ENCODE measurements around the gene CNPY1.
A peak's percentile ranks its signal among the peaks of the same experiment; 100 is the strongest.

Gene CNPY1

DNA sequence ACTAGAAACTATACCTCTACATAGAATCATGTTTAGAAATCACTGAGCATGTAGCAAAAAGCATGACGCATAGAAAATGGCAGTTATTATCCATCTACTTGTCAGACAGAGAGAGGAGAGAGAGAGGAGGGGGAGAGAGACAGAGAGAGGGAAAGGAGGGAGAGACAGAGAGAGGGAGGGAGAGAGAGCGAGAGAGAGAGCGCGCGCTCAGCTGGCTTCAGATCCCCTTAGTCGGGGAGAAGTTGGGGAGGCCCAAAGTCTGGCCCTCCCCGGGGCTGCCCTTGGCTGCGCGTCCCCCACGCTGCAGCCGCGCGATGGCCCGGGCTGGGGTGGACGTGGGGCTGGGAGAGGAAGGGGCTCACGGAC is 37.0 kb downstream of the CNPY1 start:
- Histone ChIP-seq H3K9me3 (ENCODE audit: insufficient read depth, low read depth, low read length) (no peaks in the 10 kb centered on the region), H3K27ac (ENCODE audit: low read depth, low read length) (no peak overlapping the region), H3K36me3 (ENCODE audit: insufficient read depth, low read length) (no peaks in the 10 kb centered on the region), H3K4me3 (ENCODE audit: low read length) (peak overlapping the region; percentile 44), H3K4me1 (ENCODE audit: insufficient read depth, low read length) (peaks cover 40% of the 10 kb centered on the region), H3K27me3 (ENCODE audit: insufficient read depth, low read length) (peaks cover 100% of the 10 kb centered on the region), H3K9ac (ENCODE audit: low read depth, low read length) (no peak overlapping the region)
- under 1% methylated on average over 16 of the region's 16 CpGs for WGBS

DNA sequence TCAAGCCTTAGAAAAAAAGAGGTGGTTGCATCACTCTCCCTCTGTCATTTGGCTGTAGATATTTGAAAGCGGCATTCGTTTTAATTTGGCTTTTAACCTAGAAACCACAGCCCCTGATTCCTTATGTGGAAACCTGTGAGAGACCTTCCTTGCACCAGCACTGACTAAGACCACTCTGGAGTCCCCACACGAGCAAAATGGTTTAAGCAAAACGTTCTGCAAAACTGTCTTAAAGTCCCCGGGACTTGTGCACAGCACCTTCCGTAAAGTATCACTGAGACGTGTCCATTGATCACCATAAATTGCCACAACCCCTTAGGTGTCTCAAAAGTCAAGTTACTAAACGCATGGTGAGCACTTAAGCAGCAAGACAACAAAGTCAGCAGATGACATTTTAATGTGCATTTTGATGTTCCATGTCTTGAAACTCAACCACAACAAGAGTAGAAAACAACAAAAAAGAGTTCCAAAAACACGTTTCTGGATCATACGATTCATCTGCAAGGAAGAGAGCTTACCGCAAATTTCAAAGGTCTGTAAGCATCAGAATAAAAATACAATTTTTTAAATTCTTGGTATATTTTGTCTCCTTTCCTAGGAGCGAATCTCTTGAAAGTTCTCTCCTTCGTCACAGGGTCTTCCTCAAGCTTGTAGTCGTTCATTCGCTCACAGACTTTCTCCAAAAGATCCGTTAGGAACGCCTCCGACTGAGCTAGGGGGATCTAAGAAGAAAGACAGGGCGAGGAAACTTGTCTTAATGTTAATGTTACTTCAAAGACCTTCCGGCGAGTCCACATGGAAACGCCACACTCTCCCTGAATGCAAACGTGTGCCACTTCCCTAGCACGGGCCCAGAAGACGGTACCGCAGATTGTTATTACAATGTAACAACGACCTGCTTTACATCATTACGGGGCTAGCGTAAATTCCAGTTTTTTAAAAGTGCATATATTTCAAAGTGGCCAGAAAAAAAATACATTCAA is 37.7 kb downstream of the CNPY1 start:
- H3K36me3 ChIP-seq (ENCODE audit: insufficient read depth, low read length), result no peaks in the 10 kb centered on the region
- 3% methylated on average over 29 of the region's 29 CpGs for WGBS
- H3K4me1 ChIP-seq (ENCODE audit: insufficient read depth, low read length), result peaks cover 40% of the 10 kb centered on the region
- H3K4me3 ChIP-seq (ENCODE audit: low read length), result no peak overlapping the region
- H3K27me3 ChIP-seq (ENCODE audit: insufficient read depth, low read length), result peaks cover 100% of the 10 kb centered on the region
- no peak overlapping the region; the same call in 1 of the 2 replicates for H3K9ac ChIP-seq (ENCODE audit: low read depth, low read length)
- no peak overlapping the region for H3K27ac ChIP-seq (ENCODE audit: low read depth, low read length)
- no peaks in the 10 kb centered on the region for H3K9me3 ChIP-seq (ENCODE audit: insufficient read depth, low read depth, low read length)

DNA sequence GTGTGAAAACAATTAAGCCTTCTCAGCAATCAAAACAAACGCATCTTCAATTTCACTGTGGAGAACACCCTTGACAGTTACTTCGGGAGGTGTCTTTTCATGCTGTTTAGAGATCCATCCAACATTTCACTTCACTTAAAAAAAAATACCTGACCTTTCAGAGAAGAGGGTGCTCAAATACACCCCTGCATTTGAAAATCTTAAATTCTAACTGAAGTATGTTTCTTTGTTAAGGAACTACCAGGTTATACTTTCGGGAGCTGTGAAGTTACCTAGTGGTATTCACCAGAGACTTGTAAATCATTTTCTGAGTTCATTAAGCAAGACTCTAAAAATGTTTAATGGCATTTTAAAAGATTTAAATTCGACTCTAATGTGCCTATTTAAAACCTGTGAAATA is 38.8 kb downstream of the CNPY1 start:
- Histone ChIP-seq H3K9me3 (ENCODE audit: insufficient read depth, low read depth, low read length) (no peaks in the 10 kb centered on the region), H3K27ac (ENCODE audit: low read depth, low read length) (no peak overlapping the region), H3K27me3 (ENCODE audit: insufficient read depth, low read length) (peaks cover 100% of the 10 kb centered on the region), H3K9ac (ENCODE audit: low read depth, low read length) (no peak overlapping the region), H3K4me1 (ENCODE audit: insufficient read depth, low read length) (peaks cover 40% of the 10 kb centered on the region), H3K36me3 (ENCODE audit: insufficient read depth, low read length) (no peaks in the 10 kb centered on the region), H3K4me3 (ENCODE audit: low read length) (no peak overlapping the region)
- WGBS, result 3% methylated on average over 4 of the region's 4 CpGs

DNA sequence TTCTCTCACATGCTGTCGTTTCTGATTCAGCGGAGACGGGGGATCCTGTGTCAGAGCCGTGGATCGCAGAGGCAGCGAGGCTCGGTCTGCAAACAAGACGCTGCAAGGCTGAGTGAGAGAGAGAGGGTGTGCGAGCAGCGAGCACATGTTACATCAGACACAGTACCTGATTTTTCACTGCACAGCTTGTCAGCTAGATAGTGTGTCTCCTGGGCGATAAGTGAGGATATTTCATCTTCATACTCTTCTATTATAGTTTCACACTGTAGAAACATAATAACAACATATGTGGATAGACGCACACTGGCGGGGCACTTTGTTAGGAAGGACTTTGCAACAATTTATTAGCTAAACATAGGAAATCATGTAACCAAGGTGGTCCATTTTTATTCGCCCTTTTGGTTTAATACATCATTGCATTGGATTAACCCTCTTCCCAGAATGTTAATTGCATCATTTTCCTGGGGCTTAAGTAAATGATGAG is 39.5 kb downstream of the CNPY1 start:
- Histone ChIP-seq H3K9me3 (ENCODE audit: insufficient read depth, low read depth, low read length) (no peaks in the 10 kb centered on the region), H3K9ac (ENCODE audit: low read depth, low read length) (no peak overlapping the region), H3K27ac (ENCODE audit: low read depth, low read length) (no peak overlapping the region), H3K4me1 (ENCODE audit: insufficient read depth, low read length) (peaks cover 33% of the 10 kb centered on the region), H3K27me3 (ENCODE audit: insufficient read depth, low read length) (peaks cover 100% of the 10 kb centered on the region), H3K4me3 (ENCODE audit: low read length) (no peak overlapping the region), H3K36me3 (ENCODE audit: insufficient read depth, low read length) (no peaks in the 10 kb centered on the region)
- WGBS, result 6% methylated on average over 13 of the region's 14 CpGs

DNA sequence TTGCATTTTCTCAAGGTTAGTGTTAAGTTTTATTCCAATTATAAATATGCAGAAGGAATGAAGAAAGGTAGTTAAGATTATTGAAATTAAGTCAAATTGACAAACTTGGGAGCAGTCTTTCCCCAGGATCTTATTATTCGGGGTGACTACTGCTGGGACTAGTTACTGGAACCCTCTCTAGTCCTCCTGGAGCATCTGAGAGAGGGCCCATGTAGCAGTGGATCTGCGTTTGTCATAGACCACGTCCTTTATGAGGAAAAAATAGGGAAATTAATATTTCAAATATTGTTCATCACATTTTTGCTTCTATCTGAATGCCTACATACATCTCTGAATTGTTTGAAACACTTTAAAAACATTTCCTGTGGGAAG is 41.0 kb downstream of the CNPY1 start:
- no peaks in the 10 kb centered on the region for H3K9me3 ChIP-seq (ENCODE audit: insufficient read depth, low read depth, low read length)
- H3K4me3 ChIP-seq (ENCODE audit: low read length), result no peak overlapping the region
- no peak overlapping the region for H3K9ac ChIP-seq (ENCODE audit: low read depth, low read length)
- peaks cover 100% of the 10 kb centered on the region for H3K27me3 ChIP-seq (ENCODE audit: insufficient read depth, low read length)
- 26% methylated on average over 2 of the region's 3 CpGs for WGBS
- H3K27ac ChIP-seq (ENCODE audit: low read depth, low read length), result no peak overlapping the region
- H3K36me3 ChIP-seq (ENCODE audit: insufficient read depth, low read length), result no peaks in the 10 kb centered on the region
- H3K4me1 ChIP-seq (ENCODE audit: insufficient read depth, low read length), result peaks cover 22% of the 10 kb centered on the region

DNA sequence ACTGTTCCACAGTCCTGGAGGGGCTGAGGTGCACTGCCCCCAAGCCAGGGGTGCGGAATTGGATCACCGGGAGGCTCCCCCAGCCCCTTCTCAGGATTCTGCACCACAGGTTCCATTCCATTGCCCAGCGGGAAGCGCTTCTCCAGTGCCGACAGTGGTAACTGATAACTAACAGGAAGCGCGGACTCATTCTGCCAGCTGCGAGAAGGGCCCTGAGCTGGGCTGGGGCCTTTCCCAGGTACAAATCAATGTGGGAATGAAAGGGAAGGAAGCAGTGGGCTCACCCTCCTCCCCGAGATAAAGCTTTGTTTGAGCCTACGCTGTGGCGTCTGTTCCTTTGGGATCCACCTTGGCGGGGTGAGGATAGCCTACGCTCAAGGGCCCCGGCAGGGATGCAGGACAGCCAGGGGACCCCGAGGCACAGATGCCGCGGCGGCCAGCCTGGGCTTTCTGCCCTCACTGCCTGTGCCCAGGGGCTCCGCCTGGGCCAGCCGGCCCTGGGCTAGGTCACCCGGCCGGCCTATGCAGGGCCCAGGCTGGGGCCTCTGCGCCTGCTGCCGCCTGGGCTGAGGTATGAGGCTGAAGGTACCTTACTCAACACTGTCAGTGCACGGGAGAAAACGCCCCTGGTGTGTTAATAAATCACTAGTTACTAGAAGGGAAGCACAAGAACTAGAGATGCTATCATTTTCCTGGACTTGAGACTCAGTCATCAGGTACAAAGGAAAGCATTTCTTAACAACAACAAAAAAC is 49.0 kb downstream of the CNPY1 start:
- Histone ChIP-seq H3K9me3 (ENCODE audit: insufficient read depth, low read depth, low read length) (no peaks in the 10 kb centered on the region), H3K27me3 (ENCODE audit: insufficient read depth, low read length) (peaks cover 100% of the 10 kb centered on the region), H3K36me3 (ENCODE audit: insufficient read depth, low read length) (no peaks in the 10 kb centered on the region), H3K27ac (ENCODE audit: low read depth, low read length) (no peak overlapping the region), H3K9ac (ENCODE audit: low read depth, low read length) (no peak overlapping the region), H3K4me1 (ENCODE audit: insufficient read depth, low read length) (0 out of 2 replicates have a peak, but pooled peaks cover 3% of the 10 kb centered on the region), H3K4me3 (ENCODE audit: low read length) (no peak overlapping the region)
- 79% methylated on average over 26 of the region's 26 CpGs for WGBS

DNA sequence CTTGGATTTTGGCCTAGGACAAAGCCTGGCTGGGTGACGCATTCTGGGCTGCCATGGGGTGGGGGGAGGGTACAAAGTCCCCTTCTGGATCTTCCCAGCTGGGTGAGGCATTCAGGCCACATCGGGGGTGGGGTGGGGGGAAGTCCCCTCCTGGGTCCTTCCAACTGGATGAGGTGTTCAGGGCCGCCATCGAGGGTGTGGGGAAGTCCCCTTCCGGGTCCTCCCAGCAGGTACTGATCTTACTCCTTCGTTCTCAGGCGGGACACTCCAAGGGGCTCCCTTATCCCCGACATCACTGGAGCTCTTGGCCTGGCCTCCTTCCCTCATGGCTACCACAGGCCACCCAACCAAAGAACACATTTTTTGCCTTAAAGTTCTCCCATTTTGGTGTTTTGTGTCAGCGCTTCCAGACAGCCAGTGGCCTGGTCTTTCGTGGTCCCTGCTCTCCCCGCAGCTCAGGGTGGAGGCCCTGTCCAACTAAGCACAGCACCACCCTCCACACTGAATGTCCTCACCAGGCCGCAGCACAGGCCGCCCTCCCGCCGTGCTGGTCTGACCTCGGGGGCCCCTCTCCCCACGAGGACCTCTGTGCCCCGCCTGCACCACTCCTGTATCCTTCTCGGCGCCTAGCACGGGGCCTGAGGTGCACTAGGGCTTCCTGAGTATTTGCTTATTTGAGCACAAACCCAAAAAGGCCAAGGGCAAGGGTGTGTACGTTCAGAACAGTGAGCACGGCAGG is 49.9 kb downstream of the CNPY1 start:
- WGBS, result 85% methylated on average over 23 of the region's 23 CpGs
- Histone ChIP-seq H3K4me3 (ENCODE audit: low read length) (no peak overlapping the region), H3K27ac (ENCODE audit: low read depth, low read length) (no peak overlapping the region)

DNA sequence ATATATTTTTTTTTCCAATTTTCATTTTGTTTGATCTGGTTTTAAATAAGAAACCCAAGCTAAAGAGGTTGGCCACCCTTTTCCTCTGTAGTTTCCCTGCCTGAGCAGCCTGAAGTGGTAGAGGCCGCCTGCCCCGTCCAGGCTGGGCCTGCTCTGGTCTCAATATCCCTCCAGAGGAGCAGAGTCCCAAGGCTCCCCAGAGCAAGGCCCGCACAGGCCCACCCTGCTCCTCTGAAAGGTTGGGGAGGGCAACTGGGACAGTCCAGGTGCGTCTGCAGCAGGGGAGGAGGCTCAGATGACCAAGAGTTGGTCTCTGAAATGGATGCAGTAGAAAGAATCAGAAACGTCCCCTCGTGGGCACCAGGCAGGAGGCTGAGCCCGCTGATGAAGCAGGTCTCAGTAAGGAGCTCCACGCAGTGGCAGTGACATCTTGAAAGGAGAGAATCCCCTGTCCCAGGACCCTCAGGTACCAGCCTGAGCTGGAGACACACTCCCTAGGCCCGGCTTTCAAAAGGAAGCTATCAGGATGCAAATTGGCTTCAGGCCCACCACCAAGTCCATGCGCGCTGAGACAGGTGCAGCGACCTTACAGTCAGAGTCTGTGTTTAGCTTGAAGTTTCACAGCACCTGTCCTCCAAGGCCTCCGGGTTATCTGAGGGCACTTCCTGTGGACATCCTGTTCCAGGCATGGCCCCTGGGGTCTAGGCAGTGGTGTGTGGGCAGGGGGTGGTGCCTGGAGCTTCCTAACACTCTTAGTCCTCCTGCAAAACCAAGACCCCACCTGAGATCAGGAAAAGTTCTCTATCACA is 50.7 kb downstream of the CNPY1 start:
- 83% methylated on average over 13 of the region's 13 CpGs for WGBS
- peaks cover 100% of the 10 kb centered on the region for H3K27me3 ChIP-seq (ENCODE audit: insufficient read depth, low read length)

More for the DNA sequence above, 49.9 kb downstream of the CNPY1 start:
- H3K36me3 ChIP-seq (ENCODE audit: insufficient read depth, low read length), result no peaks in the 10 kb centered on the region
- H3K9me3 ChIP-seq (ENCODE audit: insufficient read depth, low read depth, low read length), result no peaks in the 10 kb centered on the region
- H3K9ac ChIP-seq (ENCODE audit: low read depth, low read length), result no peak overlapping the region
- 0 out of 2 replicates have a peak, but pooled peaks cover 9% of the 10 kb centered on the region for H3K4me1 ChIP-seq (ENCODE audit: insufficient read depth, low read length)
- peaks cover 100% of the 10 kb centered on the region for H3K27me3 ChIP-seq (ENCODE audit: insufficient read depth, low read length)

DNA sequence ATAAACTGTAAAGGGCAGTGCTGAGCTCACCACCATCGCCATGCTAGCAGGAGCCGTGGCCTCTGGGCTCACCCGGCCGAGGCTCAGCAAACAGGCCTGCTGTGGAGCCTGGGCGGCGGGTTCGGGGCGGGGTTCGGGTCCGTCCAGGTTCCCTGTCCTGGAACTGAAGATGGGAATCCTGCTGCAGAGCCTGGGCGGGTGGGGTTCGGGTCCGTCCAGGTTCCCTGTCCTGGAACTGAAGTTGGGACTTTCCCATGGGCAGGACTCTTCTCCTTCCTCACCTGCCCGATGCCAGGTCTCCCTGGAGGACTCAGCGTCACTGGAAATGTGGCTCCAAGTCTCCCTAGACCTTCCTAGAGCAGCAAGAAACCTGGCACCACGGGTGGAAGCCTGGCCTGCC is 51.8 kb downstream of the CNPY1 start:
- H3K4me3 ChIP-seq (ENCODE audit: low read length), result no peak overlapping the region
- peaks cover 17% of the 10 kb centered on the region for H3K4me1 ChIP-seq (ENCODE audit: insufficient read depth, low read length)
- no peaks in the 10 kb centered on the region for H3K36me3 ChIP-seq (ENCODE audit: insufficient read depth, low read length)
- H3K9me3 ChIP-seq (ENCODE audit: insufficient read depth, low read depth, low read length), result no peaks in the 10 kb centered on the region
- peaks cover 100% of the 10 kb centered on the region for H3K27me3 ChIP-seq (ENCODE audit: insufficient read depth, low read length)
- 93% methylated on average over 16 of the region's 16 CpGs for WGBS
- no peak overlapping the region for H3K27ac ChIP-seq (ENCODE audit: low read depth, low read length)
- no peak overlapping the region for H3K9ac ChIP-seq (ENCODE audit: low read depth, low read length)

More for the DNA sequence above, 50.7 kb downstream of the CNPY1 start:
- Histone ChIP-seq H3K27ac (ENCODE audit: low read depth, low read length) (no peak overlapping the region), H3K9ac (ENCODE audit: low read depth, low read length) (no peak overlapping the region), H3K4me3 (ENCODE audit: low read length) (no peak overlapping the region), H3K9me3 (ENCODE audit: insufficient read depth, low read depth, low read length) (no peaks in the 10 kb centered on the region), H3K4me1 (ENCODE audit: insufficient read depth, low read length) (peaks cover 14% of the 10 kb centered on the region), H3K36me3 (ENCODE audit: insufficient read depth, low read length) (no peaks in the 10 kb centered on the region)

DNA sequence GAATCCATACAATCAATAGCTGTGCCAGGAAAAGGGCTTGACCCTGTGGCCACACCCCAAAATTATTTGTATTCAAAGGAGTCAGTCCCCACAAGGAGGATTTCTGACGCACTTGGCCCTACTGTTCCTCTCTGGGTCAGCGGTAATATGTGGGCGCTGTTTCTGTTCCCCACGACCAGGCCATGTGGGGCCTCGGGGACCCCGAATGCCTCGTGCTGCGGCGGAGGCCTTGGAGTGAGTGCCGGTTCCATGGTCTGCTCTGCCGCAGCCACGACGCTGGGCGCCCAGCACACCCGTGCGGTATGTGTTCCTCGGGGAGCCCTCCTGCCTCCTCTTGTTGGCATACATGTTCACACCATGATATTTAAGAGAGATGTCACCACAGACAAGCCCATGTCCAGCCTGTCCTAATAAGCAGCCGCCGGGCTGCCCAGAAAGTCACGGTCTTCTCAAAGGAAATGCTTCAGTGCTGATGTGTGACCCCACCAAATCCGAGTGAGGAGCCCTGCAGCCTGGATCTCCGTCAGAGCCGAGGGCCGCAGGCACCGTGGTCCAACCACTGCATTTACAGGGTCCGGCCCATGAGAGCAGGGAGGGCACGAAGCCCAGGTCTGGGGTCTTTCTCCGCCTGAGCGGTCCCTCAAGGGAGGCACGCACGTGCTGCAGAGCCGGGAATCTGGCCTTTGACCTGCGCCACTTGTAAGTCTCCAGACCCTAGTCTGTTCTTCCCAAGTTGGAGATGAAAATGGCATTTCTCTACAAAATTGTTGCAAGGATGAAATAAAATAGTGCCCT is 52.4 kb downstream of the CNPY1 start:
- H3K4me1 ChIP-seq (ENCODE audit: insufficient read depth, low read length), result peaks cover 17% of the 10 kb centered on the region
- no peaks in the 10 kb centered on the region for H3K9me3 ChIP-seq (ENCODE audit: insufficient read depth, low read depth, low read length)
- no peak overlapping the region for H3K9ac ChIP-seq (ENCODE audit: low read depth, low read length)
- no peak overlapping the region for H3K4me3 ChIP-seq (ENCODE audit: low read length)
- WGBS, result 93% methylated on average over 33 of the region's 33 CpGs
- peaks cover 100% of the 10 kb centered on the region for H3K27me3 ChIP-seq (ENCODE audit: insufficient read depth, low read length)
- no peak overlapping the region for H3K27ac ChIP-seq (ENCODE audit: low read depth, low read length)
- no peaks in the 10 kb centered on the region for H3K36me3 ChIP-seq (ENCODE audit: insufficient read depth, low read length)

Measured in HUES64 (cell line).